Activated CD8-positive, alpha-beta memory T cell treated with anti-CD3 and anti-CD28 coated beads, Interleukin-2, amount 50 U/mL, for 48 hours (primary cell): ENCODE results near the gene KLF16.

ENCODE experiments used
- DNase-seq: peaks from one replicate; pipeline ENCODE4 v3.0.0-alpha.2; 2020

The KLF16 gene

GRCh38 chr19:1805401-1806183, 57.8 kb downstream of the KLF16 start:
- DNase-seq, result no peak

- DNase-seq, result no peak
These were observed 58.5 kb downstream of the KLF16 start for GRCh38 chr19:1804858-1805257.
